Psoas muscle (tissue), 8 donors: ENCODE data around the gene PSMD6. TPM values are rescaled to one million over a fixed set of nuclear protein-coding genes. Genes with fewer than 3 reads are reported as not detected.

ENCODE experiments used
- ATAC-seq, 4 donors: fragments of 200-7000 bp; cut with Tn5 transposase; one replicate each; pipeline ENCODE4 v1.9.1; 2020; ENCODE audit warnings: moderate library complexity in 3 of 4, mild to moderate bottlenecking in 2 of 4
- DNase-seq, 2 donors: peaks; one replicate each; pipeline ENCODE4 v3.0.0-alpha.2; 2020
- H3K27ac ChIP-seq: fragments of 200-600 bp; one replicate; pipeline ENCODE4 v1.8.0; 2022
- H3K27me3 ChIP-seq, 3 donors: fragments of 200-600 bp in 1 of 3; one replicate each; pipeline versions ENCODE4 v1.6.1 to v1.8.0; 2013 to 2022; ENCODE audit warnings: low read length in 2 of 3, mild to moderate bottlenecking in 2 of 3, moderate library complexity in 1 of 3; ENCODE audit not compliant: insufficient read depth in 3 of 3
- H3K36me3 ChIP-seq, 2 donors: fragments of 200-600 bp in 1 of 2; one replicate each; pipeline versions ENCODE4 v1.6.1 to v1.8.0; 2013 to 2022; ENCODE audit warnings: low read depth in 1 of 2, mild to moderate bottlenecking in 1 of 2, moderate library complexity in 1 of 2; ENCODE audit not compliant: insufficient read depth in 1 of 2
- H3K4me1 ChIP-seq: fragments of 200-600 bp; one replicate; pipeline ENCODE4 v1.8.0; 2022
- H3K4me3 ChIP-seq: fragments of 200-600 bp; one replicate; pipeline ENCODE4 v1.8.0; 2022; ENCODE audit warnings: mild to moderate bottlenecking
- H3K9me3 ChIP-seq: fragments of 200-600 bp; one replicate; pipeline ENCODE4 v1.8.0; 2022
- WGBS, 3 donors: extraction: QIAGEN DNeasy Blood & Tissue Kit; methylation state at CpG; one replicate each; pipeline versions ENCODE4 v1.1.6 to v1.1.7; 2013; 5-methylcytosine and 5-hydroxymethylcytosine counted together
- intact Hi-C, 2 donors: fragments of 100-400 bp; cut with DNase I; formaldehyde crosslinking; loops; one replicate each; pipeline versions ENCODE4 v1.11.0 to v1.14.2; 2022
- polyA plus RNA-seq, 3 donors: library from polyadenylated mRNA; stranded (reverse); fragments of 200-250 nt; gene quantifications; one replicate each; pipeline ENCODE4 v1.2.3, GENCODE V29; 2013
- total RNA-seq, 4 donors: library from RNA; stranded (reverse); fragmentation: NEBNext Ultra II Directional in 2 of 4; extraction: Animal tissue kit (Norgen Biotek cat#: 25700) in 2 of 4; gene quantifications; one replicate each; pipeline versions ENCODE4 v1.2.1 to v1.2.4, GENCODE V29; 2021 to 2023
- TF ChIP-seq, protein P1 (sequence below): fragments of 200-600 bp; IDR thresholded peaks from one replicate; pipeline ENCODE4 v1.8.0; 2022; ENCODE audit warnings: antibody characterized with exemption
- donor health status: healthy with polysubstance abuse.
- donor health status: DM: no; HTN: no; CAD: no; lungs with moderate emphysema.
- donor health status: Bipolar disorder and iron deficiency.
- donor health status: healthy.
- donor health status: DM: yes; HTN: yes; CAD: no.
- donor health status: DM: no; HTN: no; CAD: no.
- donor health status: DM: no; HTN: no; CAD: no.
- donor health status: DM: yes; HTN: yes; CAD: no.

Gene PSMD6
- total and polyA plus RNA-seq, 7 donors: 81.8 to 333 (median 145) TPM

DNA sequence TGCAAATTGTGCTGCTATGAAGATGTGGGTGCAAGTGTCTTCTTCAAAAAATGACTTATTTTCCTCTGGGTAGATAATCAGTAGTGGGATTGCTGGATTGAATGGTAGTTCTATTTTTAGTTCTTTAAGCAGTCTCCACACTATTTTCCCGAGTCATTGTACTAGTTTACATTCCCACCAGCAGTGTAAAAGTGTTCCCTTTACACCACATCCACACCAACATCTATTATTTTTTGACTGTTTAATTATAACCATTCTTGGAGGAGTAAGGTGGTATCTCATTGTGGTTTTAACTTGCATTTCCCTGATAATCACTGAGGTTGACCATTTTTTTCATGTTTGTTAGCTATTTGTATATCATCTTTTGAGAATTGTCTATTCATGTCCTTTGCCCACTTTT is 19.7 kb upstream of the PSMD6 start:
- Histone ChIP-seq H3K27me3 (peaks cover 0 to 12% (median 0%) of the 10 kb centered on the region in 3 donors), H3K27ac (no peak overlapping the region), H3K36me3 (no peaks in the 10 kb centered on the region), H3K4me1 (no peaks in the 10 kb centered on the region), H3K9me3 (no peaks in the 10 kb centered on the region), H3K4me3 (no peak overlapping the region)
- 29 to 72% (median 51%) methylated on average over 1 of the region's 1 CpG for WGBS, 3 donors
- ATAC-seq (no peak), DNase-seq (no peak)
- TF ChIP-seq, protein P1, sequence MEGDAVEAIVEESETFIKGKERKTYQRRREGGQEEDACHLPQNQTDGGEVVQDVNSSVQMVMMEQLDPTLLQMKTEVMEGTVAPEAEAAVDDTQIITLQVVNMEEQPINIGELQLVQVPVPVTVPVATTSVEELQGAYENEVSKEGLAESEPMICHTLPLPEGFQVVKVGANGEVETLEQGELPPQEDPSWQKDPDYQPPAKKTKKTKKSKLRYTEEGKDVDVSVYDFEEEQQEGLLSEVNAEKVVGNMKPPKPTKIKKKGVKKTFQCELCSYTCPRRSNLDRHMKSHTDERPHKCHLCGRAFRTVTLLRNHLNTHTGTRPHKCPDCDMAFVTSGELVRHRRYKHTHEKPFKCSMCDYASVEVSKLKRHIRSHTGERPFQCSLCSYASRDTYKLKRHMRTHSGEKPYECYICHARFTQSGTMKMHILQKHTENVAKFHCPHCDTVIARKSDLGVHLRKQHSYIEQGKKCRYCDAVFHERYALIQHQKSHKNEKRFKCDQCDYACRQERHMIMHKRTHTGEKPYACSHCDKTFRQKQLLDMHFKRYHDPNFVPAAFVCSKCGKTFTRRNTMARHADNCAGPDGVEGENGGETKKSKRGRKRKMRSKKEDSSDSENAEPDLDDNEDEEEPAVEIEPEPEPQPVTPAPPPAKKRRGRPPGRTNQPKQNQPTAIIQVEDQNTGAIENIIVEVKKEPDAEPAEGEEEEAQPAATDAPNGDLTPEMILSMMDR: no peak
- intact Hi-C loops: no loop called here

DNA sequence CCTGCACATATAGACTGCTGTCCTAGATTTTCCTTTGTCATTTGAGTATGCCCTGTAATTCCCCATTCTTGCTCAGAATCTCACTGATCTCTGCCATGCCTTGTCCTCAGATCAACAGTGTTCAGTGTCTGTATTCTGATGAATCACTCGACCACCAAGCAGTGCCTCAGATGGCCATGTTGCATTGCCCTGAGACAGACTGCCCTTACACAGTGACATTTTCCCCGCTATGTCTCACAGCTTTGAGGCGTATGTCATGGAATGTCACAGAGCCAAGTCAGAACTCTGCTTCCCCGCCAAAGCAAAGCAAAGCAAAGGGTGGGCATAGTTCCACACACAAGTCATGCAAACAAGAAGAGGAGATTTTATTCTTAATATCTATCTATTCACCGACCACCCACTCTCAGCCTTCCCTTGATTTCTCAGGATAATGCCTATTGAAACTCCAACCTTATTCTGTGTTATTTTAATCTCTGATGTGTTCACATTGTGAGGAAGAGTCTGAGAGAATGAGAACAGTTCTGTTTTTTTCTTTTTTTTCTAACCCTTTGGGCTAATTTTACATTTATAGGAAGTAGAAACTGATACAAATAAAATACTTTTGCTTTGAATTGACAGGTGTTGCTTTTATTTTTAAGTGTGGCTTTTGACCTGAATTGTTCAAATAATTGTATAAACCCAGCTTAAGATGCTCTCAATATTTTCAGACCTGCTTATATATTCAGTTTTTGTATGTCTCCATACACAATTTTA is 16.9 kb upstream of the PSMD6 start:
- H3K4me1 ChIP-seq: no peaks in the 10 kb centered on the region
- no peak for DNase-seq
- intact Hi-C loops: no loop called here
- TF ChIP-seq, protein P1: no peak
- peaks cover 0 to 12% (median 0%) of the 10 kb centered on the region in 3 donors for H3K27me3 ChIP-seq
- WGBS, 3 donors: 30 to 41% (median 38%) methylated on average over 5 of the region's 5 CpGs
- H3K9me3 ChIP-seq: no peaks in the 10 kb centered on the region
- ATAC-seq: no peak
- no peak overlapping the region for H3K4me3 ChIP-seq
- no peaks in the 10 kb centered on the region for H3K36me3 ChIP-seq
- no peak overlapping the region for H3K27ac ChIP-seq

- Histone ChIP-seq H3K9me3 (no peaks in the 10 kb centered on the region), H3K36me3 (no peaks in the 10 kb centered on the region), H3K27me3 (peaks cover 0 to 12% (median 0%) of the 10 kb centered on the region in 3 donors), H3K27ac (no peak overlapping the region), H3K4me3 (no peak overlapping the region), H3K4me1 (no peaks in the 10 kb centered on the region)
- TF ChIP-seq, protein P1: no peak
- intact Hi-C loops: no loop called here
- 73 to 84% (median 82%) methylated on average over 4 of the region's 4 CpGs for WGBS, 3 donors
- no peak for ATAC-seq
- DNase-seq: no peak
Measured at GRCh38 chr3:64039332-64039731, 16.0 kb upstream of the PSMD6 start.

DNA sequence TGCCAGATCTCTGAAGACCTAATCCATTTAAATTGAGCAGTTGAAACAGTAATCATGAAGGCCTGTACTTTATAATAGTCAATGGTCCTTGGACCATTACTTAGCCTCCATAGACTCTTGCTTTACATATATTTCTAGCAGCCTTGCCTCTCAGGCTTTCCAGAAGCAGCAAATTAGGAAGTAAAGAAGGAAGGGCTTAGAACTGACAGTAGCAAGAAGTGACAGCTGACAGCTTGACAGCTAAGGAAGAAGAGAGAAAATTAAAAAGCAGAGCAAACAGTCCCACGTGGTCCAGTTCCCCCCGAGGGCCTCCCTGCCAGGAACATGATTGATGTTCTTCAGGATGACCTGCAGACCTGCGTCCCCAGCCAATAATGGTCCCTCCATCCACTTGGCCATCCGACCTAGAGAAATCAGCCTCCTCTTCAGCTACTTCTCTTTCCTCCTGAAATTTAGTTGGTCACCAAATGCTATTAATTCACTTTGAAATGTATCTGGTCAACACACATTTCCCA is 15.0 kb upstream of the PSMD6 start:
- no peak overlapping the region for H3K4me3 ChIP-seq
- intact Hi-C loops: no loop called here
- H3K27ac ChIP-seq: no peak overlapping the region
- peaks cover 0 to 12% (median 1%) of the 10 kb centered on the region in 3 donors for H3K27me3 ChIP-seq
- 53 to 55% (median 54%) methylated on average over 4 of the region's 4 CpGs for WGBS, 3 donors
- DNase-seq (no peak), ATAC-seq (no peak)
- no peaks in the 10 kb centered on the region for H3K9me3 ChIP-seq
- TF ChIP-seq, protein P1: no peak
- H3K36me3 ChIP-seq: no peaks in the 10 kb centered on the region
- H3K4me1 ChIP-seq: no peaks in the 10 kb centered on the region
